GM23338 (cell line): ENCODE measurements around the gene CAMTA1.

Experiments
- CREB1 ChIP-seq: fragments of 250-450 bp; sonication (Bioruptor Pico); IDR thresholded peaks from 2 replicates; pipeline ENCODE4 v1.5.0; 2020; ENCODE audit warnings: low read depth, mild to moderate bottlenecking, moderate library complexity
- EZH2 ChIP-seq: fragments of 200-600 bp; sonication (generic); IDR thresholded peaks from one replicate; pipeline ENCODE4 v1.8.0; 2017; ENCODE audit warnings: antibody characterized with exemption, mild to moderate bottlenecking, low read depth; ENCODE audit not compliant: unreplicated experiment
- EZH2phosphoT487 ChIP-seq: fragments of 200-600 bp; sonication (generic); IDR thresholded peaks from one replicate; pipeline ENCODE4 v1.8.1; 2018; ENCODE audit warnings: antibody characterized with exemption; ENCODE audit not compliant: unreplicated experiment
- JUNB ChIP-seq: IDR thresholded peaks from one replicate; pipeline ENCODE4 v1.6.1; 2016; ENCODE audit warnings: antibody characterized with exemption; ENCODE audit not compliant: unreplicated experiment
- NANOG ChIP-seq: IDR thresholded peaks from 2 replicates; pipeline ENCODE4 v1.6.1; 2016; ENCODE audit warnings: antibody characterized with exemption, borderline replicate concordance
- POLR2AphosphoS5 ChIP-seq: IDR thresholded peaks from 2 replicates; pipeline ENCODE4 v1.6.1; 2016; ENCODE audit warnings: antibody characterized with exemption, low read depth
- STAT1 ChIP-seq: IDR thresholded peaks from one replicate; pipeline ENCODE4 v1.6.1; 2016; ENCODE audit warnings: antibody characterized with exemption; ENCODE audit not compliant: unreplicated experiment
- ZNF114 ChIP-seq: fragments of 250-450 bp; sonication (Bioruptor Pico); IDR thresholded peaks from 2 replicates; pipeline ENCODE4 v1.5.0; 2020; ENCODE audit warnings: mild to moderate bottlenecking, moderate library complexity
- TF ChIP-seq, protein P1 (sequence below), 2 experiments: fragments of 200-600 bp in 1 of 2; sonication (generic) in 1 of 2; conservative IDR thresholded peaks; 2 replicates each; pipeline versions ENCODE4 v1.5.1 to v1.6.1; 2016 to 2017; ENCODE audit warnings: antibody characterized with exemption in 2 of 2, low read depth in 2 of 2, mild to moderate bottlenecking in 2 of 2, moderate library complexity in 1 of 2
- TF ChIP-seq, protein P2 (sequence below): IDR thresholded peaks from one replicate; pipeline ENCODE4 v1.6.1; 2018; ENCODE audit warnings: antibody characterized with exemption; ENCODE audit not compliant: unreplicated experiment
- TF ChIP-seq, protein P3 (sequence below): fragments of 250-450 bp; sonication (Bioruptor Pico); IDR thresholded peaks from 2 replicates; pipeline ENCODE4 v1.5.0; 2020; ENCODE audit warnings: mild to moderate bottlenecking, moderate library complexity

DNA sequence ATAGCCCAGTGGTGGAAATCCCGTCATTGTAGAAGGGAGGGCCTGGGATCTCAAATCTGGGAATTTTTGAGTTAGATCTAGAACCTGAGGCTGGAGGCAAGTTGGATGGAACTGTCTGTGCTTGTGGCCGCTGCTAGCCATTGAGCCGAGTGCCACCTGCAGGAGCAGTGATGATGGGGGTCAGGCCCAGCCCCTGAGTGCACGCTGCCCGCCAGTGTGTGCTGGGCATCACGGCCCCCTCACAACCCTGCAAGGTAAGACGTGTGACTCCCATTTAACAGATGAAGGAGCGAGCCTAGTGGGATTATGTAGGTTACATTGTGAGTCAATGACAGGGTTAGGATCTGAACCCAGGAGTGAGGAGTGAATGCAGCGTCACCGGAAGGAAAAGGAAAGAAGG lies 407.2 kb downstream of the CAMTA1 start:
- TF ChIP-seq, protein P1, sequence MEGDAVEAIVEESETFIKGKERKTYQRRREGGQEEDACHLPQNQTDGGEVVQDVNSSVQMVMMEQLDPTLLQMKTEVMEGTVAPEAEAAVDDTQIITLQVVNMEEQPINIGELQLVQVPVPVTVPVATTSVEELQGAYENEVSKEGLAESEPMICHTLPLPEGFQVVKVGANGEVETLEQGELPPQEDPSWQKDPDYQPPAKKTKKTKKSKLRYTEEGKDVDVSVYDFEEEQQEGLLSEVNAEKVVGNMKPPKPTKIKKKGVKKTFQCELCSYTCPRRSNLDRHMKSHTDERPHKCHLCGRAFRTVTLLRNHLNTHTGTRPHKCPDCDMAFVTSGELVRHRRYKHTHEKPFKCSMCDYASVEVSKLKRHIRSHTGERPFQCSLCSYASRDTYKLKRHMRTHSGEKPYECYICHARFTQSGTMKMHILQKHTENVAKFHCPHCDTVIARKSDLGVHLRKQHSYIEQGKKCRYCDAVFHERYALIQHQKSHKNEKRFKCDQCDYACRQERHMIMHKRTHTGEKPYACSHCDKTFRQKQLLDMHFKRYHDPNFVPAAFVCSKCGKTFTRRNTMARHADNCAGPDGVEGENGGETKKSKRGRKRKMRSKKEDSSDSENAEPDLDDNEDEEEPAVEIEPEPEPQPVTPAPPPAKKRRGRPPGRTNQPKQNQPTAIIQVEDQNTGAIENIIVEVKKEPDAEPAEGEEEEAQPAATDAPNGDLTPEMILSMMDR (conservative IDR thresholded peaks at IDR 0.05; ENCODE audit: low read depth in 2 of 2): no peak
- no peak for TF ChIP-seq EZH2phosphoT487
- TF ChIP-seq POLR2AphosphoS5: no peak
- TF ChIP-seq EZH2: no peak
- no peak for TF ChIP-seq CREB1 (CRISPR knock-in tag)
- TF ChIP-seq JUNB: no peak
- TF ChIP-seq, protein P2, sequence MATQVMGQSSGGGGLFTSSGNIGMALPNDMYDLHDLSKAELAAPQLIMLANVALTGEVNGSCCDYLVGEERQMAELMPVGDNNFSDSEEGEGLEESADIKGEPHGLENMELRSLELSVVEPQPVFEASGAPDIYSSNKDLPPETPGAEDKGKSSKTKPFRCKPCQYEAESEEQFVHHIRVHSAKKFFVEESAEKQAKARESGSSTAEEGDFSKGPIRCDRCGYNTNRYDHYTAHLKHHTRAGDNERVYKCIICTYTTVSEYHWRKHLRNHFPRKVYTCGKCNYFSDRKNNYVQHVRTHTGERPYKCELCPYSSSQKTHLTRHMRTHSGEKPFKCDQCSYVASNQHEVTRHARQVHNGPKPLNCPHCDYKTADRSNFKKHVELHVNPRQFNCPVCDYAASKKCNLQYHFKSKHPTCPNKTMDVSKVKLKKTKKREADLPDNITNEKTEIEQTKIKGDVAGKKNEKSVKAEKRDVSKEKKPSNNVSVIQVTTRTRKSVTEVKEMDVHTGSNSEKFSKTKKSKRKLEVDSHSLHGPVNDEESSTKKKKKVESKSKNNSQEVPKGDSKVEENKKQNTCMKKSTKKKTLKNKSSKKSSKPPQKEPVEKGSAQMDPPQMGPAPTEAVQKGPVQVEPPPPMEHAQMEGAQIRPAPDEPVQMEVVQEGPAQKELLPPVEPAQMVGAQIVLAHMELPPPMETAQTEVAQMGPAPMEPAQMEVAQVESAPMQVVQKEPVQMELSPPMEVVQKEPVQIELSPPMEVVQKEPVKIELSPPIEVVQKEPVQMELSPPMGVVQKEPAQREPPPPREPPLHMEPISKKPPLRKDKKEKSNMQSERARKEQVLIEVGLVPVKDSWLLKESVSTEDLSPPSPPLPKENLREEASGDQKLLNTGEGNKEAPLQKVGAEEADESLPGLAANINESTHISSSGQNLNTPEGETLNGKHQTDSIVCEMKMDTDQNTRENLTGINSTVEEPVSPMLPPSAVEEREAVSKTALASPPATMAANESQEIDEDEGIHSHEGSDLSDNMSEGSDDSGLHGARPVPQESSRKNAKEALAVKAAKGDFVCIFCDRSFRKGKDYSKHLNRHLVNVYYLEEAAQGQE: no peak
- no peak for TF ChIP-seq STAT1
- TF ChIP-seq, protein P3, sequence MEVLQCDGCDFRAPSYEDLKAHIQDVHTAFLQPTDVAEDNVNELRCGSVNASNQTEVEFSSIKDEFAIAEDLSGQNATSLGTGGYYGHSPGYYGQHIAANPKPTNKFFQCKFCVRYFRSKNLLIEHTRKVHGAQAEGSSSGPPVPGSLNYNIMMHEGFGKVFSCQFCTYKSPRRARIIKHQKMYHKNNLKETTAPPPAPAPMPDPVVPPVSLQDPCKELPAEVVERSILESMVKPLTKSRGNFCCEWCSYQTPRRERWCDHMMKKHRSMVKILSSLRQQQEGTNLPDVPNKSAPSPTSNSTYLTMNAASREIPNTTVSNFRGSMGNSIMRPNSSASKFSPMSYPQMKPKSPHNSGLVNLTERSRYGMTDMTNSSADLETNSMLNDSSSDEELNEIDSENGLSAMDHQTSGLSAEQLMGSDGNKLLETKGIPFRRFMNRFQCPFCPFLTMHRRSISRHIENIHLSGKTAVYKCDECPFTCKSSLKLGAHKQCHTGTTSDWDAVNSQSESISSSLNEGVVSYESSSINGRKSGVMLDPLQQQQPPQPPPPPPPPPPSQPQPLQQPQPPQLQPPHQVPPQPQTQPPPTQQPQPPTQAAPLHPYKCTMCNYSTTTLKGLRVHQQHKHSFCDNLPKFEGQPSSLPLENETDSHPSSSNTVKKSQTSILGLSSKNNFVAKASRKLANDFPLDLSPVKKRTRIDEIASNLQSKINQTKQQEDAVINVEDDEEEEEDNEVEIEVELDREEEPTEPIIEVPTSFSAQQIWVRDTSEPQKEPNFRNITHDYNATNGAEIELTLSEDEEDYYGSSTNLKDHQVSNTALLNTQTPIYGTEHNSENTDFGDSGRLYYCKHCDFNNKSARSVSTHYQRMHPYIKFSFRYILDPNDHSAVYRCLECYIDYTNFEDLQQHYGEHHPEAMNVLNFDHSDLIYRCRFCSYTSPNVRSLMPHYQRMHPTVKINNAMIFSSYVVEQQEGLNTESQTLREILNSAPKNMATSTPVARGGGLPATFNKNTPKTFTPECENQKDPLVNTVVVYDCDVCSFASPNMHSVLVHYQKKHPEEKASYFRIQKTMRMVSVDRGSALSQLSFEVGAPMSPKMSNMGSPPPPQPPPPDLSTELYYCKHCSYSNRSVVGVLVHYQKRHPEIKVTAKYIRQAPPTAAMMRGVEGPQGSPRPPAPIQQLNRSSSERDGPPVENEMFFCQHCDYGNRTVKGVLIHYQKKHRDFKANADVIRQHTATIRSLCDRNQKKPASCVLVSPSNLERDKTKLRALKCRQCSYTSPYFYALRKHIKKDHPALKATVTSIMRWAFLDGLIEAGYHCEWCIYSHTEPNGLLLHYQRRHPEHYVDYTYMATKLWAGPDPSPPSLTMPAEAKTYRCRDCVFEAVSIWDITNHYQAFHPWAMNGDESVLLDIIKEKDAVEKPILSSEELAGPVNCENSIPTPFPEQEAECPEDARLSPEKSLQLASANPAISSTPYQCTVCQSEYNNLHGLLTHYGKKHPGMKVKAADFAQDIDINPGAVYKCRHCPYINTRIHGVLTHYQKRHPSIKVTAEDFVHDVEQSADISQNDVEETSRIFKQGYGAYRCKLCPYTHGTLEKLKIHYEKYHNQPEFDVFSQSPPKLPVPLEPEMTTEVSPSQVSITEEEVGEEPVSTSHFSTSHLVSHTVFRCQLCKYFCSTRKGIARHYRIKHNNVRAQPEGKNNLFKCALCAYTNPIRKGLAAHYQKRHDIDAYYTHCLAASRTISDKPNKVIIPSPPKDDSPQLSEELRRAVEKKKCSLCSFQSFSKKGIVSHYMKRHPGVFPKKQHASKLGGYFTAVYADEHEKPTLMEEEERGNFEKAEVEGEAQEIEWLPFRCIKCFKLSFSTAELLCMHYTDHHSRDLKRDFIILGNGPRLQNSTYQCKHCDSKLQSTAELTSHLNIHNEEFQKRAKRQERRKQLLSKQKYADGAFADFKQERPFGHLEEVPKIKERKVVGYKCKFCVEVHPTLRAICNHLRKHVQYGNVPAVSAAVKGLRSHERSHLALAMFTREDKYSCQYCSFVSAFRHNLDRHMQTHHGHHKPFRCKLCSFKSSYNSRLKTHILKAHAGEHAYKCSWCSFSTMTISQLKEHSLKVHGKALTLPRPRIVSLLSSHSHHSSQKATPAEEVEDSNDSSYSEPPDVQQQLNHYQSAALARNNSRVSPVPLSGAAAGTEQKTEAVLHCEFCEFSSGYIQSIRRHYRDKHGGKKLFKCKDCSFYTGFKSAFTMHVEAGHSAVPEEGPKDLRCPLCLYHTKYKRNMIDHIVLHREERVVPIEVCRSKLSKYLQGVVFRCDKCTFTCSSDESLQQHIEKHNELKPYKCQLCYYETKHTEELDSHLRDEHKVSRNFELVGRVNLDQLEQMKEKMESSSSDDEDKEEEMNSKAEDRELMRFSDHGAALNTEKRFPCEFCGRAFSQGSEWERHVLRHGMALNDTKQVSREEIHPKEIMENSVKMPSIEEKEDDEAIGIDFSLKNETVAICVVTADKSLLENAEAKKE: no peak
- TF ChIP-seq NANOG: no peak
- no peak for TF ChIP-seq ZNF114
